WTC11 (cell line): ENCODE results near the gene MFSD1. TPM values are rescaled to one million over a fixed set of nuclear protein-coding genes. Genes with fewer than 3 reads are reported as not detected.
A peak's percentile ranks its signal among the peaks of the same experiment; 100 is the strongest.

Experiments
- ATAC-seq: fragments of 200-7000 bp; cut with Tn5 transposase; 2 replicates; pipeline ENCODE4 v1.10.0; 2021; ENCODE audit warnings: mild to moderate bottlenecking, moderate library complexity
- Bru-seq: library from RNA; stranded (reverse); fragments of 400-500 nt; gene quantifications from one replicate; lab custom pipeline; 2021; lab: Mats Ljungman, UMichigan
- CTCF ChIA-PET: fragments of 300-600 bp; sonication (Branson Sonifier 250); formaldehyde crosslinking; loops from one replicate; lab custom pipeline; 2021; ENCODE audit warnings: antibody characterized with exemption; lab: Charles Lee
- POLR2A ChIA-PET: fragments of 350-600 bp; sonication (Branson Sonifier 250); formaldehyde crosslinking; loops from one replicate; lab custom pipeline; 2021; ENCODE audit warnings: antibody characterized with exemption; lab: Charles Lee
- DNase-seq: peaks from one replicate; pipeline ENCODE4 v3.0.0; 2021; ENCODE audit warnings: low spot score
- H3K27ac Mint-ChIP-seq: 2 replicates; pipeline ENCODE4 v1.8.0; 2021; ENCODE audit warnings: mixed read lengths
- H3K27me3 Mint-ChIP-seq: 2 replicates; pipeline ENCODE4 v1.8.0; 2021; ENCODE audit warnings: low read depth, mild to moderate bottlenecking, moderate library complexity, mixed read lengths
- H3K36me3 Mint-ChIP-seq: 2 replicates; pipeline ENCODE4 v1.8.0; 2021; ENCODE audit warnings: mixed read lengths
- H3K4me1 Mint-ChIP-seq: 2 replicates; pipeline ENCODE4 v1.8.0; 2022; ENCODE audit warnings: mixed read lengths
- H3K4me3 Mint-ChIP-seq: 2 replicates; pipeline ENCODE4 v1.8.0; 2021; ENCODE audit warnings: mild to moderate bottlenecking, moderate library complexity, mixed read lengths
- H3K9me3 Mint-ChIP-seq: 2 replicates; pipeline ENCODE4 v1.8.0; 2021; ENCODE audit warnings: mixed read lengths
- CBFB ChIP-seq: sonication (generic); formaldehyde crosslinking; IDR thresholded peaks from 2 replicates; pipeline ENCODE4 v1.8.1; 2022; ENCODE audit warnings: mild to moderate bottlenecking, low read depth, missing genetic modification reagents
- CREM ChIP-seq: sonication (generic); formaldehyde crosslinking; IDR thresholded peaks from 2 replicates; pipeline ENCODE4 v1.8.1; 2022; ENCODE audit warnings: mild to moderate bottlenecking, missing genetic modification reagents, moderate library complexity
- ETV6 ChIP-seq: sonication (generic); formaldehyde crosslinking; IDR thresholded peaks from 2 replicates; pipeline ENCODE4 v1.8.1; 2022; ENCODE audit warnings: mild to moderate bottlenecking, missing genetic modification reagents
- FOXK1 ChIP-seq: sonication (generic); formaldehyde crosslinking; IDR thresholded peaks from 2 replicates; pipeline ENCODE4 v1.8.0; 2022; ENCODE audit warnings: mild to moderate bottlenecking, moderate library complexity, missing genetic modification reagents
- FOXP1 ChIP-seq: sonication (generic); formaldehyde crosslinking; IDR thresholded peaks from 2 replicates; pipeline ENCODE4 v1.8.0; 2022; ENCODE audit warnings: missing genetic modification reagents, mild to moderate bottlenecking, moderate library complexity, borderline replicate concordance
- HMGA2 ChIP-seq: fragments of 250-450 bp; sonication (Bioruptor Pico); IDR thresholded peaks from 2 replicates; pipeline ENCODE4 v1.4.0; 2021; ENCODE audit warnings: mild to moderate bottlenecking, moderate library complexity
- IRF2 ChIP-seq: sonication (generic); formaldehyde crosslinking; IDR thresholded peaks from 2 replicates; pipeline ENCODE4 v1.8.0; 2022; ENCODE audit warnings: low read depth, missing genetic modification reagents, borderline replicate concordance
- JUN ChIP-seq: sonication (generic); formaldehyde crosslinking; IDR thresholded peaks from 2 replicates; pipeline ENCODE4 v1.8.0; 2023; ENCODE audit warnings: mild to moderate bottlenecking, missing genetic modification reagents
- NFE2L1 ChIP-seq: sonication (generic); formaldehyde crosslinking; IDR thresholded peaks from 2 replicates; pipeline ENCODE4 v1.8.1; 2023; ENCODE audit warnings: missing genetic modification reagents
- NR1H2 ChIP-seq: sonication (generic); formaldehyde crosslinking; IDR thresholded peaks from 2 replicates; pipeline ENCODE4 v1.9.0; 2021; ENCODE audit warnings: mild to moderate bottlenecking, moderate library complexity, missing genetic modification reagents
- NR3C1 ChIP-seq: sonication (generic); formaldehyde crosslinking; conservative IDR thresholded peaks from 2 replicates; pipeline ENCODE4 v1.8.1; 2023; ENCODE audit warnings: low read depth, mild to moderate bottlenecking, missing genetic modification reagents
- SMAD3 ChIP-seq: sonication (generic); formaldehyde crosslinking; IDR thresholded peaks from 2 replicates; pipeline ENCODE4 v1.8.0; 2022; ENCODE audit warnings: missing genetic modification reagents, mild to moderate bottlenecking, borderline replicate concordance
- long read RNA-seq, 3 experiments: library from RNA in 1 of 3; library from capped mRNA in 1 of 3; library from polyadenylated mRNA in 1 of 3; unstranded in 2 of 3; stranded (forward) in 1 of 3; transcript quantifications; one replicate each; pipeline ENCODE4 v2.0.0, GENCODE V29; 2021
- total RNA-seq: library from RNA; stranded (reverse); gene quantifications from 3 replicates; pipeline ENCODE4 v1.2.3, GENCODE V29; 2021
- TF ChIP-seq, protein P1 (sequence below): sonication (generic); formaldehyde crosslinking; IDR thresholded peaks from 2 replicates; pipeline ENCODE4 v1.8.1; 2022; ENCODE audit warnings: missing genetic modification reagents, borderline replicate concordance
- TF ChIP-seq, protein P2 (sequence below): sonication (generic); formaldehyde crosslinking; conservative IDR thresholded peaks from 2 replicates; pipeline ENCODE4 v1.8.1; 2023; ENCODE audit warnings: mild to moderate bottlenecking, low read depth, missing genetic modification reagents, moderate library complexity
- TF ChIP-seq, protein P3 (sequence below): sonication (generic); formaldehyde crosslinking; IDR thresholded peaks from 2 replicates; pipeline ENCODE4 v1.8.0; 2022; ENCODE audit warnings: mild to moderate bottlenecking, missing genetic modification reagents
- TF ChIP-seq, protein P4 (sequence below): sonication (generic); formaldehyde crosslinking; IDR thresholded peaks from 2 replicates; pipeline ENCODE4 v1.8.0; 2022; ENCODE audit warnings: mild to moderate bottlenecking, missing genetic modification reagents
- TF ChIP-seq, protein P5 (sequence below): sonication (generic); formaldehyde crosslinking; IDR thresholded peaks from 2 replicates; pipeline ENCODE4 v1.8.1; 2022; ENCODE audit warnings: mild to moderate bottlenecking, missing genetic modification reagents, moderate library complexity, borderline replicate concordance
- TF ChIP-seq, protein P6 (sequence below): sonication (generic); formaldehyde crosslinking; IDR thresholded peaks from 2 replicates; pipeline ENCODE4 v1.8.0; 2023; ENCODE audit warnings: missing genetic modification reagents
- TF ChIP-seq, protein P7 (sequence below): fragments of 250-450 bp; sonication (Bioruptor Pico); IDR thresholded peaks from 2 replicates; pipeline ENCODE4 v1.9.0; 2021; ENCODE audit warnings: mild to moderate bottlenecking, borderline replicate concordance

MFSD1 gene, protein sequence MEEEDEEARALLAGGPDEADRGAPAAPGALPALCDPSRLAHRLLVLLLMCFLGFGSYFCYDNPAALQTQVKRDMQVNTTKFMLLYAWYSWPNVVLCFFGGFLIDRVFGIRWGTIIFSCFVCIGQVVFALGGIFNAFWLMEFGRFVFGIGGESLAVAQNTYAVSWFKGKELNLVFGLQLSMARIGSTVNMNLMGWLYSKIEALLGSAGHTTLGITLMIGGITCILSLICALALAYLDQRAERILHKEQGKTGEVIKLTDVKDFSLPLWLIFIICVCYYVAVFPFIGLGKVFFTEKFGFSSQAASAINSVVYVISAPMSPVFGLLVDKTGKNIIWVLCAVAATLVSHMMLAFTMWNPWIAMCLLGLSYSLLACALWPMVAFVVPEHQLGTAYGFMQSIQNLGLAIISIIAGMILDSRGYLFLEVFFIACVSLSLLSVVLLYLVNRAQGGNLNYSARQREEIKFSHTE
- total RNA-seq (6.6 to 8.2 TPM (median 6.7 TPM) in 3 replicates), Bru-seq, nascent RNA (percentile 54 among the genes with signal in this experiment)
- long read RNA-seq, experiment 1, transcript MFSD1-203 (16 exons, 2,423 nt), result major isoform, 35 of 42 reads
- long read RNA-seq, experiment 1, partial matches to known transcripts, result 2 of 42 reads
- long read RNA-seq, experiment 1, other reads (novel, unspliced or antisense), result 5 of 42 reads
- long read RNA-seq, experiment 2, transcript MFSD1-203 (16 exons, 2,423 nt), result major isoform, 5 of 8 reads
- long read RNA-seq, experiment 2, partial matches to known transcripts, result 2 of 8 reads
- long read RNA-seq, experiment 2, other reads (novel, unspliced or antisense), result 1 of 8 reads
- long read RNA-seq, experiment 3, transcript MFSD1-203 (16 exons, 2,423 nt), result major isoform, 11 of 11 reads
- long read RNA-seq, experiment 3, partial matches to known transcripts, result 0 of 11 reads
- long read RNA-seq, experiment 3, other reads (novel, unspliced or antisense), result 0 of 11 reads

DNA sequence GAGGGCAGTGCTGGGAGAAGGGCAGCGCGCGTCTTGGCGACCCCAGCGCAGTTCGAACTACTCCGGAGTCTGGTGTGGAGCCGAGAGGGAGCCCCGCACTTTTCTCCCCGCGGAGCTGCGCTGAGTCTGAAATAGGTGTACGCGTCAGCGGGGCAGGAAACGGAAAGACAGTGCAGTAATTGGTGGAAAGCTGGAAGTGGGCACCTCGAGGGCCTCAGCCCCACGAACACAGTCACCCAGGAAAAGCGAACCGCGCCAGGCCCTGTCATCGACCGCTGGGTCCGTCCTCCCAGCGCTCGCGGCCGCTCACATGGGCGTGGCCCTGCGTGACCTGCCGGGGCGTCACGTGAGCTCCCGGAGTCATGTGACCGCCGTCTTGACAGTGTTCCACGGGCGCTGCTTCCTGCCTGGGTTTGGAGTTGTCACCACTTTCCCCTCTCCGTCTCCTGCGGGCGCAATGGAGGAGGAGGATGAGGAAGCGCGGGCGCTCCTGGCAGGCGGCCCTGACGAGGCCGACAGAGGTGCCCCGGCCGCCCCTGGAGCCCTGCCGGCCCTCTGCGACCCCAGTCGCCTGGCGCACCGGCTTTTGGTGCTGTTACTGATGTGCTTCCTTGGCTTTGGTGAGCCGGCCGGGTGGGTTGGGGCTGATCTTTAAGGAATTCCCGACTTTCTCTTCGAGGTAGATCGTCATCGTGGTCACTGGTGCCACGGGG is at the start of gene MFSD1:
Gene MFSD1, plus strand, starts transcription at position 359 of the 713 bp plus-strand sequence. Its CDS starts 99 bp downstream, at position 458.
- Mint-ChIP-seq H3K27ac (no peak within 1 kb of the TSS), H3K4me3 (peak within 1 kb of the TSS; percentile 90), H3K27me3 (peaks cover 38% of the 10 kb centered on the region), H3K36me3 (no peaks in the 10 kb centered on the region), H3K9me3 (no peaks in the 10 kb centered on the region), H3K4me1 (peaks cover 8% of the 10 kb centered on the region)
- ChIA-PET POLR2A (interaction anchor here (0.7 to 1.0 kb wide), 2 partner anchors 74 to 836 kb away, joined by 3 to 6 read pairs; no protein-coding TSS in a partner anchor), CTCF (interaction anchor here (1.0 to 3.6 kb wide), 9 partner anchors 10 to 459 kb away, joined by 3 to 17 read pairs (median 3); no protein-coding TSS in a partner anchor)
- ATAC-seq (peak; percentile 88), DNase-seq (peak; percentile 86)
- TF ChIP-seq ETV6 (peak; percentile 73; the same call in 1 of the 2 replicates), CREM (CRISPR knock-in tag) (0 out of 2 replicates have a peak, but pooled peaks have one; percentile 60), NR3C1 (CRISPR knock-in tag) (no peak), FOXK1 (peak; percentile 97), SMAD3 (no peak), JUN (CRISPR knock-in tag) (no peak), NFE2L1 (CRISPR knock-in tag) (peak; percentile 44; the same call in 1 of the 2 replicates), CBFB (no peak), FOXP1 (CRISPR knock-in tag) (peak; percentile 29; the same call in 1 of the 2 replicates), IRF2 (CRISPR knock-in tag) (no peak), NR1H2 (CRISPR knock-in tag) (no peak), HMGA2 (no peak)
- TF ChIP-seq, protein P1, sequence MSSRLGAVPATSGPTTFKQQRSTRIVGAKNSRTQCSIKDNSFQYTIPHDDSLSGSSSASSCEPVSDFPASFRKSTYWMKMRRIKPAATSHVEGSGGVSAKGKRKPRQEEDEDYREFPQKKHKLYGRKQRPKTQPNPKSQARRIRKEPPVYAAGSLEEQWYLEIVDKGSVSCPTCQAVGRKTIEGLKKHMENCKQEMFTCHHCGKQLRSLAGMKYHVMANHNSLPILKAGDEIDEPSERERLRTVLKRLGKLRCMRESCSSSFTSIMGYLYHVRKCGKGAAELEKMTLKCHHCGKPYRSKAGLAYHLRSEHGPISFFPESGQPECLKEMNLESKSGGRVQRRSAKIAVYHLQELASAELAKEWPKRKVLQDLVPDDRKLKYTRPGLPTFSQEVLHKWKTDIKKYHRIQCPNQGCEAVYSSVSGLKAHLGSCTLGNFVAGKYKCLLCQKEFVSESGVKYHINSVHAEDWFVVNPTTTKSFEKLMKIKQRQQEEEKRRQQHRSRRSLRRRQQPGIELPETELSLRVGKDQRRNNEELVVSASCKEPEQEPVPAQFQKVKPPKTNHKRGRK, result no peak
- TF ChIP-seq, protein P2, sequence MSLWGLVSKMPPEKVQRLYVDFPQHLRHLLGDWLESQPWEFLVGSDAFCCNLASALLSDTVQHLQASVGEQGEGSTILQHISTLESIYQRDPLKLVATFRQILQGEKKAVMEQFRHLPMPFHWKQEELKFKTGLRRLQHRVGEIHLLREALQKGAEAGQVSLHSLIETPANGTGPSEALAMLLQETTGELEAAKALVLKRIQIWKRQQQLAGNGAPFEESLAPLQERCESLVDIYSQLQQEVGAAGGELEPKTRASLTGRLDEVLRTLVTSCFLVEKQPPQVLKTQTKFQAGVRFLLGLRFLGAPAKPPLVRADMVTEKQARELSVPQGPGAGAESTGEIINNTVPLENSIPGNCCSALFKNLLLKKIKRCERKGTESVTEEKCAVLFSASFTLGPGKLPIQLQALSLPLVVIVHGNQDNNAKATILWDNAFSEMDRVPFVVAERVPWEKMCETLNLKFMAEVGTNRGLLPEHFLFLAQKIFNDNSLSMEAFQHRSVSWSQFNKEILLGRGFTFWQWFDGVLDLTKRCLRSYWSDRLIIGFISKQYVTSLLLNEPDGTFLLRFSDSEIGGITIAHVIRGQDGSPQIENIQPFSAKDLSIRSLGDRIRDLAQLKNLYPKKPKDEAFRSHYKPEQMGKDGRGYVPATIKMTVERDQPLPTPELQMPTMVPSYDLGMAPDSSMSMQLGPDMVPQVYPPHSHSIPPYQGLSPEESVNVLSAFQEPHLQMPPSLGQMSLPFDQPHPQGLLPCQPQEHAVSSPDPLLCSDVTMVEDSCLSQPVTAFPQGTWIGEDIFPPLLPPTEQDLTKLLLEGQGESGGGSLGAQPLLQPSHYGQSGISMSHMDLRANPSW, result no peak
- TF ChIP-seq, protein P3, sequence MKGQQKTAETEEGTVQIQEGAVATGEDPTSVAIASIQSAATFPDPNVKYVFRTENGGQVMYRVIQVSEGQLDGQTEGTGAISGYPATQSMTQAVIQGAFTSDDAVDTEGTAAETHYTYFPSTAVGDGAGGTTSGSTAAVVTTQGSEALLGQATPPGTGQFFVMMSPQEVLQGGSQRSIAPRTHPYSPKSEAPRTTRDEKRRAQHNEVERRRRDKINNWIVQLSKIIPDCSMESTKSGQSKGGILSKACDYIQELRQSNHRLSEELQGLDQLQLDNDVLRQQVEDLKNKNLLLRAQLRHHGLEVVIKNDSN (CRISPR knock-in tag), result peak; percentile 100
- TF ChIP-seq, protein P4, sequence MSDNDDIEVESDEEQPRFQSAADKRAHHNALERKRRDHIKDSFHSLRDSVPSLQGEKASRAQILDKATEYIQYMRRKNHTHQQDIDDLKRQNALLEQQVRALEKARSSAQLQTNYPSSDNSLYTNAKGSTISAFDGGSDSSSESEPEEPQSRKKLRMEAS (CRISPR knock-in tag), result peak; percentile 92
- TF ChIP-seq, protein P5, sequence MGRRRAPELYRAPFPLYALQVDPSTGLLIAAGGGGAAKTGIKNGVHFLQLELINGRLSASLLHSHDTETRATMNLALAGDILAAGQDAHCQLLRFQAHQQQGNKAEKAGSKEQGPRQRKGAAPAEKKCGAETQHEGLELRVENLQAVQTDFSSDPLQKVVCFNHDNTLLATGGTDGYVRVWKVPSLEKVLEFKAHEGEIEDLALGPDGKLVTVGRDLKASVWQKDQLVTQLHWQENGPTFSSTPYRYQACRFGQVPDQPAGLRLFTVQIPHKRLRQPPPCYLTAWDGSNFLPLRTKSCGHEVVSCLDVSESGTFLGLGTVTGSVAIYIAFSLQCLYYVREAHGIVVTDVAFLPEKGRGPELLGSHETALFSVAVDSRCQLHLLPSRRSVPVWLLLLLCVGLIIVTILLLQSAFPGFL (CRISPR knock-in tag), result no peak
- TF ChIP-seq, protein P6, sequence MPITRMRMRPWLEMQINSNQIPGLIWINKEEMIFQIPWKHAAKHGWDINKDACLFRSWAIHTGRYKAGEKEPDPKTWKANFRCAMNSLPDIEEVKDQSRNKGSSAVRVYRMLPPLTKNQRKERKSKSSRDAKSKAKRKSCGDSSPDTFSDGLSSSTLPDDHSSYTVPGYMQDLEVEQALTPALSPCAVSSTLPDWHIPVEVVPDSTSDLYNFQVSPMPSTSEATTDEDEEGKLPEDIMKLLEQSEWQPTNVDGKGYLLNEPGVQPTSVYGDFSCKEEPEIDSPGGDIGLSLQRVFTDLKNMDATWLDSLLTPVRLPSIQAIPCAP (CRISPR knock-in tag), result no peak
- TF ChIP-seq, protein P7, sequence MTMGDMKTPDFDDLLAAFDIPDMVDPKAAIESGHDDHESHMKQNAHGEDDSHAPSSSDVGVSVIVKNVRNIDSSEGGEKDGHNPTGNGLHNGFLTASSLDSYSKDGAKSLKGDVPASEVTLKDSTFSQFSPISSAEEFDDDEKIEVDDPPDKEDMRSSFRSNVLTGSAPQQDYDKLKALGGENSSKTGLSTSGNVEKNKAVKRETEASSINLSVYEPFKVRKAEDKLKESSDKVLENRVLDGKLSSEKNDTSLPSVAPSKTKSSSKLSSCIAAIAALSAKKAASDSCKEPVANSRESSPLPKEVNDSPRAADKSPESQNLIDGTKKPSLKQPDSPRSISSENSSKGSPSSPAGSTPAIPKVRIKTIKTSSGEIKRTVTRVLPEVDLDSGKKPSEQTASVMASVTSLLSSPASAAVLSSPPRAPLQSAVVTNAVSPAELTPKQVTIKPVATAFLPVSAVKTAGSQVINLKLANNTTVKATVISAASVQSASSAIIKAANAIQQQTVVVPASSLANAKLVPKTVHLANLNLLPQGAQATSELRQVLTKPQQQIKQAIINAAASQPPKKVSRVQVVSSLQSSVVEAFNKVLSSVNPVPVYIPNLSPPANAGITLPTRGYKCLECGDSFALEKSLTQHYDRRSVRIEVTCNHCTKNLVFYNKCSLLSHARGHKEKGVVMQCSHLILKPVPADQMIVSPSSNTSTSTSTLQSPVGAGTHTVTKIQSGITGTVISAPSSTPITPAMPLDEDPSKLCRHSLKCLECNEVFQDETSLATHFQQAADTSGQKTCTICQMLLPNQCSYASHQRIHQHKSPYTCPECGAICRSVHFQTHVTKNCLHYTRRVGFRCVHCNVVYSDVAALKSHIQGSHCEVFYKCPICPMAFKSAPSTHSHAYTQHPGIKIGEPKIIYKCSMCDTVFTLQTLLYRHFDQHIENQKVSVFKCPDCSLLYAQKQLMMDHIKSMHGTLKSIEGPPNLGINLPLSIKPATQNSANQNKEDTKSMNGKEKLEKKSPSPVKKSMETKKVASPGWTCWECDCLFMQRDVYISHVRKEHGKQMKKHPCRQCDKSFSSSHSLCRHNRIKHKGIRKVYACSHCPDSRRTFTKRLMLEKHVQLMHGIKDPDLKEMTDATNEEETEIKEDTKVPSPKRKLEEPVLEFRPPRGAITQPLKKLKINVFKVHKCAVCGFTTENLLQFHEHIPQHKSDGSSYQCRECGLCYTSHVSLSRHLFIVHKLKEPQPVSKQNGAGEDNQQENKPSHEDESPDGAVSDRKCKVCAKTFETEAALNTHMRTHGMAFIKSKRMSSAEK, result no peak
